NK-92 (cell line): ENCODE results near the gene ZNF98.

Source experiments
- DNase-seq: peaks from one replicate; lab custom pipeline; 2025; ENCODE audit not compliant: unreplicated experiment; lab: John Stamatoyannopoulos, UW

The ZNF98 gene

DNA sequence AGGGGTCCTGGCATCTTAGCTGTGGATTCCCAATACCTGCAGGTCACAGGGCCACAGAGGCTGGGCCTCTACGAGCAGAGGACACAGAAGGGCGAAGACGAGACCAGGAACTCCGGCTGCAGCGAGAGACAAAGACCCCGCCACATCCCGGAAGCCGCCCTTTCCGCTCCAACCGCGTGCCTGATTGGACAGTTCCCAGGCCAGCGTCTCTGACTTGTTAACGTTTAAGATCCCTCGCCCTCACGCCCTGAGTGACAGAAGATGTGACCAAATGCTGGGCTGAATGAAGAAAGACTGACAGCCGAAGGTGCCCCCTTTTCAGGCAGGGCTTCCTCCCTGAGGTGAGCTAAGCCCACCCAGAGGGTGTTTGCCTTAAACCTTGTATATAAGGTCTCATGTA lies at the start of gene ZNF98:
Gene ZNF98, minus strand, starts transcription at position 136 of the 400 bp plus-strand sequence. Its CDS starts 122 bp downstream, at position 14.
- DNase-seq, result no peak

DNA sequence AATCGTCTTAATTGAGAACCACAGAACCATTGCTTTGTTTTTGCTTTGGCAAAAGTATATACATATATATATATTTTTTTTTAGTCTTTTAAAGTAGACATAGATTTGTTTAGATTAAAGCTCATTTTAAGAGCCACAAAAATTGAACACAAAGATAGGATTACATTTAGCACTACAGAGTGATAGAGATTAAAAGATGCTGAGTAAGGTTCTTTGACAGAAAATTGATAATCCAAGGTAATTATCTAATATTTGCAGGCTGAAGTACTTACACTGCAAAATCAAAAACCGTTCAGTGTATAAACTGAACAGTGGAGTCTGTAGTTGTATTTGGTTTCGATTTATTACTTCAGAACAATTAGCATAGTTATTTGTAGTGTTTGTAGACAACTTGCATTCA lies 24.5 kb upstream of the ZNF98 start:
- DNase-seq, result no peak

DNA sequence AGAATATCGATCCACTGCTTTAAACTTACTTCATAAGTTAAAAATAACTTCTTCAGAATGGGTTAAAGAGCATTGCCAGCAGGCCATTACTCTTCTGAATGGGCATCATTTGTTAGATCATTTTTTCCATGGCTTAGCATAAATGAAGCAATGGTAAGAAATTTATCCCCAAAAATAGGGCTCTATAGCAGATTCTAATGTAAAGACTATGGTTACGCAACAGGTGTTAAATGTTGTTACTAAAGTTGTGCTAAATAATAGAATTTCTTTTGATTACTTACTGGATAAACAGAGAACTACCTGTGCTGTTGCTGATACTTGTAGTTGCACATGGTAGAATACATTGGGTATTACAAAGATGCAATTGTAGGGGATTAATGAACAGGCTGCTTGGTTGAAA lies 15.9 kb upstream of the ZNF98 start:
- no peak for DNase-seq

DNA sequence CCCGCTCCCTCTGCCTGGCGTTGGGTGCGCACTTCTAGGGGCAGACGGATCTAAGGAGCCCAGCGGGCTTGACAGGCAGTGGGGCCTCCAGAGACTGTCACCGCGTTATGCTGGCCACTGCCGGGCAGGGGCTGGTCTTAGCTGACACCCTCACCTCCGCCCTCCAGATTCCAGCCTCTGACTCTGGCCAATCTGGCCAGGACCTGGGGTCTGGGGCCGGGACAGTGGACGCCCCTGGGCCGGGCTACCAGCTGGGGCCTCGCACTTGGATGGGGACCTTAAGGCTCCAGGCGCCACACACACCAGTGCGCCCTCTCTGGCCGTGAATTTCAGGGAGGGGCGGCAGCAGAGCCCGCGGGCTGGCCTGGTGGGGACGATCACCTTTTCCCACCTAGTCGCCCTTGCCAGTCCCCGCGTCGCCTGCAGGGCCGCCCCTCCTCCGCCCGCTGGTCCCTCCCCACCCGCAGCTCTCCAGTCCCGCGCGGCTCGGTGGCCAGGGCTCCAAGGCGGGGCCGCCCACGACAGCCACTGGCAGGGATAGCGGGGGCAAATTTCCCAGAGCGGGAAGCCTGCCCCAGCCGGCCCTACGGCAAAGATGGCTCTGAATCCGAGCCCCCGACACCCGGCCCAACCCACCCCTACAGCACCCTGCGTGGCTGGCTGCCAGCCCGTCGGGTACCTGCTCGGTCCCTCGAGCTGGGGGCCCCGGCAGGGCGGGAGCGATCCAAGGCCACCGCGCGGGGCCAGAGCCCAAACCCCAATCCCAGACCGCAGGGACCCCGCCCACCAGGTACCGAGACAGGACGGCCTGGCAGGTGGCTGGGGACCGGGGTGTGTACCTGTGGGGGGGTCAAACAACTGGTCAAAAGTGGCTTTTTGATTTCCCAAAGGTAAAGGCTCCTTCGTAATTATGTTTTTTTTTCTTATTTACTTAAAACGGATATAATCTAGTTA lies 6.1 kb upstream of the ZNF98 start:
- DNase-seq, result no peak

DNA sequence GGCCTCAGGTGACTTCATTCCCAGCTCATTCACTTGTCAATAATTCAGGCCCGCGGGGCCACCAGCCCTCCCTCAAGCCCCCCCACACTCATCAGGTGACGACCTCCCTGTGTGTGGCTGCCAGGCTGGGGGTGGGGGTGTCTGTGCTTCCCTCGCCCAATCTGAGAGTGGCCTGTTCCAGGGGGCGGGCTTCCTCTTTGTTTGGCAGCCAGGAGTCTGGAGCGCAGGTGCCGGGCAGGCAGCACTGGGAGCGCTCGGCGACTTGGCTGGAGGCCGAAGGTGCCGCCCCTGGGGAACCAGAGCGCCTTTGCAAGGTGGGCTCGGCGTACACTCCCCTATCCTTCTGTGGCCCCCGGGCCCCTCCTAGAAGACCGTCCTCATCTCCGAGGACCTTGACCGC lies 5.4 kb upstream of the ZNF98 start:
- DNase-seq, result no peak

DNA sequence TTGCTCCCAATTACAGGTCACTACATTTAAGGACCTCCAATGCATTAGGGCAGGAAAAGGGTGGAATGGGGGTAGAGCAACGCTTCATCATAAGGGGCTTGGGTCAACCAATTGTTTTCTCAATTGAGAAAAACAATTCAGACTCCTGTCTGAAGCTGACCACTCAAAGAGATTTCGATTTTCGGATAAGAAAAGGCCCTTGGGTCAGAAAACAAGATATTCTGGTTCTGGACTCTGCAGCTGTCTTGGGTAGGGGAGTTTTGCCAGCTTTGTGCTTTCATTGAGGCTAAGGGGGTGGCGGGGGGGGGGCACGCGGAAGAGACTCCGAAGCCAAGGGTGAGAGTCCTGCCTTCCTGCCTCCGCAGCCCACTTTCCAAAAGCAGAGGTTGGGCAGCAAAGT lies 4.8 kb upstream of the ZNF98 start:
- DNase-seq, result no peak

DNA sequence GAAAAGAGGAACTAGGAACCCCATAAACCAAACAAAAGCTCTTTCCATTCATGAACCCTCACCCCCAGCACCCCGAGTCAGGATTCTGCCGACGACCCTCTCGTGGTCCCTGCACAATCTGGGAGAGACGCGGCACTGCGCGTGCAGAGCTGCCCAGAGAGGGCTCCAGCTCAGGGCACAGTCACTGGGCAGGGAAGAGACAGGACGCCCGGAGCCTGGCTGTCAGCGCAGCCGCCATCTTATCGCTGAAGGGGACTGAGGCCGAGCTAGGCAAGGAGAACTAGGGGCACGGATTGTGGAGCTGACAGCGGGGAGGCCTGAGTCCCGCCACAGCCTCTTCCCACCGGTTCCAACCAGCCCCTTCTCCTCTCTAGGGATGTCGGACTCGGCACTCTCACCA lies 349 bp downstream of the ZNF98 start:
- DNase-seq, result no peak

DNA sequence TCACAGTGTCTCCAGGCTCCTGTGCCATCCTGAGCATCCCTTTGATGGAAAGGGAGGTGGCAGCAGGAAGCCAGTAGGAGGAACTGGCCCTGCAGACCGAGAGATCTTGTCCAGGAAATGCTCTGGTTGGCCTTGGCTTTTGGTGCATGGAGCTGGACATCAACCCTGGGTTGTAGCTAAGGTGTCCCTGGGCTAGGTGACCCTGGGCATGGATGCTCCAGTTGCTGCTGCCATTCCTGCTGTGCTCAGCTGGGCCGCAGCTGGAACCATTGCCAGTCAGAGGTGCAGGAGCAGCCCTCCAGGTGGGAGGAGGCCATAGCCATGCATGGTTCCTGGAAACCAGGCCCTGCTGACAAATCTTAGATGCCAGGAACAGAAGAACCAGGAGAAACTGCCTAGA lies 67.5 kb downstream of the ZNF98 start:
- DNase-seq, result no peak
